ENCODE data around the gene RPL29.

- TF ChIP-seq YY1 (IDR thresholded peaks at IDR 0.05; ENCODE audit: insufficient read depth, insufficient read length) (no peak), SUZ12 (IDR thresholded peaks at IDR 0.05; ENCODE audit: extremely low read depth, insufficient read depth, insufficient read length) (no peak)
These were observed 38.0 kb downstream of the RPL29 start for GRCh38 chr3:51957520-51958205.

Measured in NT2/D1 (cell line).